OCI-LY1 (cell line): Measurements from ENCODE around the gene CMBL.
"Not testable (repeated sequence)": the region's sequence is repeated elsewhere in the genome, so short reads cannot be mapped to it uniquely, and the experiment has no call there.

Experiments used
- EZH2 ChIP-seq: fragments of 200-600 bp; sonication (generic), shearing (Covaris generic); IDR thresholded peaks from 2 replicates; pipeline ENCODE4 v1.8.0; 2017; ENCODE audit warnings: borderline replicate concordance, mixed run types, mild to moderate bottlenecking, antibody characterized with exemption, low read length, moderate library complexity, mixed read lengths
- TF ChIP-seq, protein P1 (sequence below): fragments of 200-600 bp; sonication (generic), shearing (Covaris generic); IDR thresholded peaks from 2 replicates; pipeline ENCODE4 v1.5.1; 2017; ENCODE audit warnings: mild to moderate bottlenecking, antibody characterized with exemption, low read length, moderate library complexity, mixed read lengths

DNA sequence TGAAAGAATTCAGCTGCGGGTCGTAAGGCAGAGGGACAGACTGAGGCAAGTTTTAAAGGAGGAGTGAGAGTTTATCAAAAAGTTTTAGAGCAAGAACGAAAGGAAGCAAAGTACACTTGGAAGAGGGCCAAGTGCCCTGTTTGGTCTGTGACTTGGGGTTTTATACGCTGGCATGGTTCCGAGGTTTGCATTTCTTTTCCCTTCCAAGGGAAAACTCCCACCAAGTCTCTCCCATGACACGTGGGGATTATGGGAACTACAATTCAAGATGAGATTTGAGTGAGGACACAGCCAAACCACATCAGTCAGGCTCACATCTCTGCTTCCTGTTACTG, 34.9 kb downstream of the CMBL start:
- TF ChIP-seq, protein P1, sequence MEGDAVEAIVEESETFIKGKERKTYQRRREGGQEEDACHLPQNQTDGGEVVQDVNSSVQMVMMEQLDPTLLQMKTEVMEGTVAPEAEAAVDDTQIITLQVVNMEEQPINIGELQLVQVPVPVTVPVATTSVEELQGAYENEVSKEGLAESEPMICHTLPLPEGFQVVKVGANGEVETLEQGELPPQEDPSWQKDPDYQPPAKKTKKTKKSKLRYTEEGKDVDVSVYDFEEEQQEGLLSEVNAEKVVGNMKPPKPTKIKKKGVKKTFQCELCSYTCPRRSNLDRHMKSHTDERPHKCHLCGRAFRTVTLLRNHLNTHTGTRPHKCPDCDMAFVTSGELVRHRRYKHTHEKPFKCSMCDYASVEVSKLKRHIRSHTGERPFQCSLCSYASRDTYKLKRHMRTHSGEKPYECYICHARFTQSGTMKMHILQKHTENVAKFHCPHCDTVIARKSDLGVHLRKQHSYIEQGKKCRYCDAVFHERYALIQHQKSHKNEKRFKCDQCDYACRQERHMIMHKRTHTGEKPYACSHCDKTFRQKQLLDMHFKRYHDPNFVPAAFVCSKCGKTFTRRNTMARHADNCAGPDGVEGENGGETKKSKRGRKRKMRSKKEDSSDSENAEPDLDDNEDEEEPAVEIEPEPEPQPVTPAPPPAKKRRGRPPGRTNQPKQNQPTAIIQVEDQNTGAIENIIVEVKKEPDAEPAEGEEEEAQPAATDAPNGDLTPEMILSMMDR: not testable (repeated sequence)
- TF ChIP-seq EZH2: not testable (repeated sequence)
